A673 (cell line): ENCODE results near the gene EI24.

Experiments
- EZH2 ChIP-seq: fragments of 200-600 bp; sonication (generic); IDR thresholded peaks from 2 replicates; pipeline ENCODE4 v1.6.1; 2017; ENCODE audit warnings: borderline replicate concordance, low read depth, mild to moderate bottlenecking, mixed read lengths, antibody characterized with exemption, low read length; ENCODE audit not compliant: poor library complexity, severe bottlenecking
- TF ChIP-seq, protein P1 (sequence below): fragments of 300-800, 200-600 bp; sonication (generic); conservative IDR thresholded peaks from 2 replicates; pipeline ENCODE4 v1.5.1; 2017; ENCODE audit warnings: low read depth, mild to moderate bottlenecking, antibody characterized with exemption, low read length, moderate library complexity, mixed read lengths

DNA sequence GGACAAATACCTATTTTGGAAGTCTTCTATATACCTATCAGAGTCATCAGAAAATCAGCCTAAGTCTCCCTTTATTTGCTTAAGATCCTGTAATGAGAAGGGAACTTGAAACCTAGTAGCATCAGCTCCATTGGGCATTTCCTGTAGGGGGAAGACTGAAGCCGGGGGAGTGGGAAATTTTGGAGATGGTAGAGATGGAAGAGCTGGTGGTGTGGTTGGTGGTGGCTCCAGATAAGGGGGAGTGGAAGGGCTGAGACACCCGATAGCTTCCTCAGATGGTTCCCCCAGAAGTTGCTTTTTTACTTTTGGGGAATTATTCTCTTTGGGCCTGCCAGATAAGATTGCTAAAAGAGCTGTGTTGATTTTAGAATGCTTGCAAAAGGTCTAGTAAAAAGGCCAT, 16.4 kb upstream of the EI24 start:
- TF ChIP-seq, protein P1, sequence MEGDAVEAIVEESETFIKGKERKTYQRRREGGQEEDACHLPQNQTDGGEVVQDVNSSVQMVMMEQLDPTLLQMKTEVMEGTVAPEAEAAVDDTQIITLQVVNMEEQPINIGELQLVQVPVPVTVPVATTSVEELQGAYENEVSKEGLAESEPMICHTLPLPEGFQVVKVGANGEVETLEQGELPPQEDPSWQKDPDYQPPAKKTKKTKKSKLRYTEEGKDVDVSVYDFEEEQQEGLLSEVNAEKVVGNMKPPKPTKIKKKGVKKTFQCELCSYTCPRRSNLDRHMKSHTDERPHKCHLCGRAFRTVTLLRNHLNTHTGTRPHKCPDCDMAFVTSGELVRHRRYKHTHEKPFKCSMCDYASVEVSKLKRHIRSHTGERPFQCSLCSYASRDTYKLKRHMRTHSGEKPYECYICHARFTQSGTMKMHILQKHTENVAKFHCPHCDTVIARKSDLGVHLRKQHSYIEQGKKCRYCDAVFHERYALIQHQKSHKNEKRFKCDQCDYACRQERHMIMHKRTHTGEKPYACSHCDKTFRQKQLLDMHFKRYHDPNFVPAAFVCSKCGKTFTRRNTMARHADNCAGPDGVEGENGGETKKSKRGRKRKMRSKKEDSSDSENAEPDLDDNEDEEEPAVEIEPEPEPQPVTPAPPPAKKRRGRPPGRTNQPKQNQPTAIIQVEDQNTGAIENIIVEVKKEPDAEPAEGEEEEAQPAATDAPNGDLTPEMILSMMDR = no peak
- no peak for TF ChIP-seq EZH2
